IMR-90 (cell line): ENCODE results near the gene DCTN2. TPM values are rescaled to one million over a fixed set of nuclear protein-coding genes. Genes with fewer than 3 reads are reported as not detected.

ENCODE experiments used
- ATAC-seq: fragments of 200-7000 bp; cut with Tn5 transposase; 2 replicates; pipeline ENCODE4 v1.9.1; 2020; ENCODE audit warnings: low read depth, mild to moderate bottlenecking, moderate library complexity
- Bru-seq: library from RNA; stranded (reverse); fragments of 400-500 nt; gene quantifications from one replicate; lab custom pipeline; 2021; lab: Mats Ljungman, UMichigan
- BruChase-seq, 2 experiments: library from RNA; stranded (reverse); fragments of 400-500 nt; gene quantifications; one replicate each; lab custom pipeline; 2021; lab: Mats Ljungman, UMichigan
- BruUV-seq: library from RNA; stranded (reverse); fragments of 400-500 nt; replicated peaks from 2 replicates; lab custom pipeline; 2021; lab: Mats Ljungman, UMichigan
- CTCF ChIA-PET: fragments of 300-600 bp; formaldehyde crosslinking; extraction: SDS; loops from one replicate; lab custom pipeline; 2021; ENCODE audit warnings: antibody characterized with exemption; lab: Yijun Ruan, JAX
- POLR2A ChIA-PET: fragments of 300-600 bp; sonication (Branson Sonifier 250); formaldehyde crosslinking; loops from one replicate; lab custom pipeline; 2022; ENCODE audit warnings: antibody characterized with exemption; ENCODE audit not compliant: unreplicated experiment; lab: Charles Lee
- DNase-seq: peaks from one replicate; pipeline ENCODE4 v3.0.0; 2013
- H2AFZ ChIP-seq: replicated peaks from 2 replicates; pipeline ENCODE3; 2013; ENCODE audit warnings: low read length, mild to moderate bottlenecking; ENCODE audit not compliant: poor library complexity
- H2AK5ac ChIP-seq: 2 replicates; pipeline ENCODE4 v1.6.1; 2013; ENCODE audit warnings: low read depth, low read length, inconsistent platforms
- H2AK9ac ChIP-seq: replicated peaks from 2 replicates; pipeline ENCODE3; 2013; ENCODE audit warnings: mild to moderate bottlenecking, low read depth, low read length, moderate library complexity; ENCODE audit not compliant: poor library complexity
- H2BK120ac ChIP-seq: 2 replicates; pipeline ENCODE4 v1.6.1; 2013; ENCODE audit warnings: low read depth, low read length, inconsistent platforms
- H2BK15ac ChIP-seq: 3 replicates; pipeline ENCODE4 v1.6.1; 2013; ENCODE audit warnings: low read depth, low read length, inconsistent platforms
- H2BK20ac ChIP-seq: 2 replicates; pipeline ENCODE4 v1.6.1; 2013; ENCODE audit warnings: low read depth, mild to moderate bottlenecking, inconsistent platforms, low read length, moderate library complexity
- H2BK5ac ChIP-seq: 2 replicates; pipeline ENCODE4 v1.6.1; 2013; ENCODE audit warnings: mild to moderate bottlenecking, low read depth, low read length, inconsistent platforms; ENCODE audit not compliant: poor library complexity, severe bottlenecking
- H3K14ac ChIP-seq: replicated peaks from 2 replicates; pipeline ENCODE4 v1.6.1; 2013; ENCODE audit warnings: low read depth, low read length, inconsistent platforms
- H3K18ac ChIP-seq: 2 replicates; pipeline ENCODE4 v1.6.1; 2013; ENCODE audit warnings: low read depth, low read length, control low read depth
- H3K23ac ChIP-seq: 2 replicates; pipeline ENCODE4 v1.6.1; 2013; ENCODE audit warnings: low read depth, low read length, inconsistent platforms
- H3K27ac ChIP-seq: 2 replicates; pipeline ENCODE4 v1.5.1; 2013; ENCODE audit warnings: mild to moderate bottlenecking, control low read depth, low read length; ENCODE audit not compliant: insufficient read depth
- H3K27me3 ChIP-seq: 2 replicates; pipeline ENCODE4 v1.6.1; 2013; ENCODE audit warnings: low read length; ENCODE audit not compliant: control insufficient read depth, insufficient read depth
- H3K36me3 ChIP-seq: 2 replicates; pipeline ENCODE4 v1.6.1; 2013; ENCODE audit warnings: low read length, mixed read lengths; ENCODE audit not compliant: control insufficient read depth, insufficient read depth
- H3K4ac ChIP-seq: 2 replicates; pipeline ENCODE4 v1.6.1; 2013; ENCODE audit warnings: low read depth, low read length, inconsistent platforms
- H3K4me1 ChIP-seq: 2 replicates; pipeline ENCODE4 v1.6.1; 2013; ENCODE audit warnings: low read length, mixed read lengths; ENCODE audit not compliant: control insufficient read depth, insufficient read depth
- H3K4me2 ChIP-seq: 2 replicates; pipeline ENCODE4 v1.6.1; 2013; ENCODE audit warnings: low read depth, mild to moderate bottlenecking, control low read depth, low read length, moderate library complexity
- H3K4me3 ChIP-seq: 2 replicates; pipeline ENCODE4 v1.5.1; 2013; ENCODE audit warnings: low read depth, mild to moderate bottlenecking, control low read depth, low read length, moderate library complexity; ENCODE audit not compliant: insufficient read depth
- H3K56ac ChIP-seq: 2 replicates; pipeline ENCODE4 v1.6.1; 2013; ENCODE audit warnings: low read length, inconsistent platforms; ENCODE audit not compliant: insufficient read depth; ENCODE audit errors: extremely low read depth
- H3K79me1 ChIP-seq, 2 experiments: 2 replicates each; pipeline ENCODE4 v1.6.1; 2013; ENCODE audit warnings: low read length in 2 of 2, inconsistent platforms in 1 of 2, low read depth in 1 of 2
- H3K9ac ChIP-seq: 2 replicates; pipeline ENCODE4 v1.6.1; 2013; ENCODE audit warnings: low read depth, low read length, control low read depth
- H3K9me1 ChIP-seq: 2 replicates; pipeline ENCODE4 v1.6.1; 2013; ENCODE audit warnings: low read length, inconsistent platforms; ENCODE audit not compliant: insufficient read depth
- H3K9me3 ChIP-seq: 2 replicates; pipeline ENCODE4 v1.6.1; 2013; ENCODE audit warnings: low read length; ENCODE audit not compliant: control insufficient read depth, insufficient read depth
- H4K20me1 ChIP-seq: 2 replicates; pipeline ENCODE4 v1.6.1; 2013; ENCODE audit warnings: low read length, inconsistent platforms; ENCODE audit not compliant: insufficient read depth
- H4K5ac ChIP-seq: 2 replicates; pipeline ENCODE4 v1.6.1; 2013; ENCODE audit warnings: mild to moderate bottlenecking, low read depth, low read length, control low read depth
- H4K8ac ChIP-seq, 2 experiments: 2 replicates each; pipeline ENCODE4 v1.6.1; 2013; ENCODE audit warnings: low read depth in 2 of 2, low read length in 2 of 2, control low read depth in 1 of 2, inconsistent platforms in 1 of 2
- H4K91ac ChIP-seq: 2 replicates; pipeline ENCODE4 v1.6.1; 2013; ENCODE audit warnings: low read depth, low read length, inconsistent platforms; ENCODE audit not compliant: insufficient read depth
- BHLHE40 ChIP-seq: fragments of 150-350 bp; IDR thresholded peaks from 2 replicates; pipeline ENCODE4 v1.6.1; 2016; ENCODE audit warnings: mild to moderate bottlenecking, low read depth, low read length
- CHD1 ChIP-seq: IDR thresholded peaks from 2 replicates; pipeline ENCODE4 v1.6.1; 2012; ENCODE audit warnings: low read depth, low read length, improper control_type of control experiment
- ELK1 ChIP-seq: fragments of 150-350 bp; IDR thresholded peaks from 2 replicates; pipeline ENCODE4 v1.6.1; 2016; ENCODE audit warnings: low read depth, mild to moderate bottlenecking, low read length, moderate library complexity, borderline replicate concordance
- FOS ChIP-seq: fragments of 150-350 bp; IDR thresholded peaks from 2 replicates; pipeline ENCODE4 v1.6.1; 2016; ENCODE audit warnings: low read depth, low read length
- MAFK ChIP-seq: IDR thresholded peaks from 2 replicates; pipeline ENCODE4 v1.6.1; 2012; ENCODE audit warnings: low read depth, low read length, improper control_type of control experiment
- MAZ ChIP-seq: IDR thresholded peaks from 2 replicates; pipeline ENCODE4 v1.6.1; 2012; ENCODE audit warnings: low read depth, mild to moderate bottlenecking, low read length, improper control_type of control experiment, moderate library complexity, borderline replicate concordance
- MXI1 ChIP-seq: IDR thresholded peaks from 2 replicates; pipeline ENCODE4 v1.6.1; 2012; ENCODE audit warnings: low read depth, mild to moderate bottlenecking, low read length, moderate library complexity, borderline replicate concordance
- NFE2L2 ChIP-seq: fragments of 150-350 bp; IDR thresholded peaks from 2 replicates; pipeline ENCODE4 v1.6.1; 2016; ENCODE audit warnings: low read depth, mild to moderate bottlenecking, low read length
- POLR2A ChIP-seq: IDR thresholded peaks from 2 replicates; pipeline ENCODE4 v1.6.1; 2012; ENCODE audit warnings: mild to moderate bottlenecking, low read depth, low read length
- RAD21 ChIP-seq: IDR thresholded peaks from 2 replicates; pipeline ENCODE4 v1.6.1; 2012; ENCODE audit warnings: low read length, improper control_type of control experiment
- RCOR1 ChIP-seq: IDR thresholded peaks from 2 replicates; pipeline ENCODE4 v1.6.1; 2012; ENCODE audit warnings: mild to moderate bottlenecking, low read length, improper control_type of control experiment; ENCODE audit not compliant: insufficient replicate concordance
- RFX5 ChIP-seq: IDR thresholded peaks from 2 replicates; pipeline ENCODE4 v1.8.0; 2012; ENCODE audit warnings: low read depth, mild to moderate bottlenecking, low read length, moderate library complexity
- SMC3 ChIP-seq: fragments of 150-350 bp; IDR thresholded peaks from 2 replicates; pipeline ENCODE4 v1.6.1; 2016; ENCODE audit warnings: low read depth, mild to moderate bottlenecking, antibody characterized with exemption, low read length, moderate library complexity
- WGBS, 2 experiments: methylation state at CpG; one replicate each; pipeline versions ENCODE4 v1.1.5 to v1.1.7; 2013; ENCODE audit warnings: missing lambda C conversion rate in 2 of 2; ENCODE audit not compliant: insufficient read length in 1 of 2; ENCODE audit errors: extremely low coverage in 2 of 2; 5-methylcytosine and 5-hydroxymethylcytosine counted together
- dilution Hi-C: fragments of 300-500 bp; cut with HindIII; formaldehyde crosslinking; loops from one replicate; pipeline ENCODE4 v1.14.3; 2018; ENCODE audit warnings: low sequenced_read_pairs; ENCODE audit not compliant: unreplicated experiment
- in situ Hi-C: fragments of 300-500 bp; cut with MboI; formaldehyde crosslinking; loops from 3 replicates; pipeline ENCODE4 v1.14.3; 2019; ENCODE audit warnings: low sequenced_read_pairs, inconsistent platforms, mixed read lengths
- intact Hi-C: fragments of 100-400 bp; cut with micrococcal nuclease; formaldehyde crosslinking; loops from 2 replicates; pipeline ENCODE4 v1.10.0; 2022
- long read RNA-seq: library from polyadenylated mRNA; unstranded; transcript quantifications from one replicate; pipeline ENCODE4 v2.0.0, GENCODE V29; 2021; ENCODE audit not compliant: unreplicated experiment
- polyA plus RNA-seq, 3 experiments: library from polyadenylated mRNA; depleted of rRNA; stranded (reverse); fragments of >200 nt; gene quantifications; 2 replicates each; pipeline ENCODE4 v1.2.3, GENCODE V29; 2012; ENCODE audit warnings: low replicate concordance in 1 of 3
- total RNA-seq: library from RNA; depleted of rRNA; stranded (reverse); fragments of >200 nt; gene quantifications from 2 replicates; pipeline ENCODE4 v1.2.3, GENCODE V29; 2012; rRNA removed

DCTN2 gene
- total RNA-seq (114 and 125 TPM in 2 replicates), polyA plus RNA-seq (2012; rRNA removed) (107 and 130 TPM in 2 replicates), Bru-seq, nascent RNA (percentile 87 among the genes with signal in this experiment), BruChase-seq, experiment 1, labeled RNA remaining after a 6-hour chase (percentile 91 among the genes with signal in this experiment), BruChase-seq, experiment 2, labeled RNA remaining after a 2-hour chase (percentile 86 among the genes with signal in this experiment)
- 95.2 and 179 TPM in 2 replicates for polyA plus RNA-seq (2012; cell fraction: cytosol; rRNA removed)
- 106 and 179 TPM in 2 replicates for polyA plus RNA-seq (2012; cell fraction: nucleus; rRNA removed; ENCODE audit: low replicate concordance)
- long read RNA-seq, transcript DCTN2-209 (14 exons, 2,061 nt) = major isoform, 187 of 269 reads
- long read RNA-seq, partial matches to known transcripts = 7 of 269 reads
- long read RNA-seq, other reads (novel, unspliced or antisense) = 72 of 269 reads

GRCh38 chr12:57546438-57547287 is at the start of gene DCTN2:
DCTN2 (minus strand) TSS chr12:57547192; CDS start chr12:57547063, 129 bp downstream.
- Histone ChIP-seq H2BK120ac (peak within 1 kb of the TSS; percentile 37; the same call in 1 of the 2 replicates), H2AK5ac (peak within 1 kb of the TSS; percentile 98), H3K9me1 (peaks cover 22% of the 10 kb centered on the region), H2AK9ac (peak within 1 kb of the TSS; percentile 97), H3K14ac (peak within 1 kb of the TSS; percentile 79), H4K8ac (peak within 1 kb of the TSS; percentile 42 to 81), H3K4me3 (peak within 1 kb of the TSS; percentile 77), H3K27me3 (peaks cover 30% of the 10 kb centered on the region), H2AFZ (peak within 1 kb of the TSS; percentile 93), H3K56ac (peak within 1 kb of the TSS; percentile 61; the same call in 1 of the 2 replicates), H3K4ac (peak within 1 kb of the TSS; percentile 74), H3K23ac (peak within 1 kb of the TSS; percentile 58), H3K18ac (no peak within 1 kb of the TSS; the same call in 1 of the 2 replicates), H3K4me1 (peaks cover 9% of the 10 kb centered on the region), H4K5ac (peak within 1 kb of the TSS; percentile 62), H3K36me3 (peaks cover 6% of the 10 kb centered on the region), H3K9ac (peak within 1 kb of the TSS; percentile 90), H3K27ac (peak within 1 kb of the TSS; percentile 77), H2BK5ac (peak within 1 kb of the TSS; percentile 30), H3K79me1 (peaks cover 23 to 36% of the 10 kb centered on the region in 2 experiments), H2BK20ac (no peak within 1 kb of the TSS), H2BK15ac (0 out of 3 replicates have a peak within 1 kb of the TSS, but pooled peaks have one; percentile 4), H3K4me2 (peak within 1 kb of the TSS; percentile 100), H4K20me1 (peaks cover 26% of the 10 kb centered on the region), H4K91ac (peak within 1 kb of the TSS; percentile 48), H3K9me3 (no peaks in the 10 kb centered on the region)
- TSS peak; percentile 43 for BruUV-seq
- peak; percentile 96 for DNase-seq
- intact Hi-C loops = no loop called here
- ChIA-PET POLR2A (no interaction called here), CTCF (interaction anchor here (0.7 to 1.1 kb wide), 2 partner anchors 15 to 37 kb away, joined by 3 read pairs; no protein-coding TSS in a partner anchor)
- dilution Hi-C loops = no loop called here
- TF ChIP-seq RFX5 (no peak), SMC3 (no peak), POLR2A (peak; percentile 52; the same call in 1 of the 2 replicates), RAD21 (peak; percentile 12; the same call in 1 of the 2 replicates), BHLHE40 (no peak), NFE2L2 (no peak), MAZ (0 out of 2 replicates have a peak, but pooled peaks have one; percentile 6), CHD1 (peak; percentile 90; the same call in 1 of the 2 replicates), RCOR1 (no peak), ELK1 (no peak), MXI1 (no peak), MAFK (no peak), FOS (no peak)
- in situ Hi-C loops = no loop called here
- ATAC-seq = peak; percentile 95
- WGBS, 2 experiments = 3% methylated on average over 7 of the region's 56 CpGs; no CpG with 5 or more reads in 1 of the 2 experiments
